B cell (primary cell): ENCODE results near the gene PABPC4L. TPM values are rescaled to one million over a fixed set of nuclear protein-coding genes. Genes with fewer than 3 reads are reported as not detected.

Experiments used
- ATAC-seq: fragments of 200-7000 bp; cut with Tn5 transposase; one replicate; pipeline ENCODE4 v1.10.0; 2021; ENCODE audit warnings: low read depth, mild to moderate bottlenecking, moderate number of reproducible peaks, moderate library complexity
- CTCF ChIA-PET: fragments of 350-600 bp; sonication (Branson Sonifier 250); formaldehyde crosslinking; loops from one replicate; lab custom pipeline; 2021; ENCODE audit warnings: antibody characterized with exemption, inconsistent platforms; lab: Charles Lee
- POLR2A ChIA-PET: fragments of 350-600 bp; sonication (Branson Sonifier 250); formaldehyde crosslinking; loops from one replicate; lab custom pipeline; 2021; ENCODE audit warnings: antibody characterized with exemption; lab: Charles Lee
- DNase-seq: peaks from one replicate; pipeline ENCODE4 v3.0.0; 2013
- H2AFZ ChIP-seq: 2 replicates; pipeline ENCODE4 v1.6.1; 2012; ENCODE audit warnings: mild to moderate bottlenecking, low read depth, low read length; ENCODE audit not compliant: insufficient read depth, poor library complexity, severe bottlenecking
- H3K27ac ChIP-seq, 2 donors: 1 replicate in 1 of 2; 2 replicates in 1 of 2; pipeline ENCODE4 v1.5.1; 2012 to 2013; ENCODE audit warnings: low read length in 2 of 2, mild to moderate bottlenecking in 2 of 2, moderate library complexity in 1 of 2
- H3K27me3 ChIP-seq, 4 experiments: fragments of 200-600 bp in 1 of 4; sonication (generic) in 1 of 4; replicated peaks in 1 of 4; 1 replicate in 2 of 4; 2 replicates in 2 of 4; pipeline versions ENCODE4 v1.6.1 to v1.7.0; 2013 to 2016; ENCODE audit warnings: low read length in 3 of 4, mild to moderate bottlenecking in 2 of 4, mixed read lengths in 1 of 4, moderate library complexity in 1 of 4; ENCODE audit not compliant: insufficient read depth in 4 of 4, control insufficient read depth in 3 of 4; ENCODE audit errors: control extremely low read depth in 1 of 4
- H3K36me3 ChIP-seq, 2 experiments: replicated peaks in 1 of 2; 1 replicate in 1 of 2; 2 replicates in 1 of 2; pipeline versions ENCODE4 v1.6.1 to v1.7.1; 2013; ENCODE audit warnings: low read length in 1 of 2; ENCODE audit not compliant: insufficient read depth in 2 of 2, control insufficient read depth in 1 of 2; ENCODE audit errors: control extremely low read depth in 1 of 2, extremely low read depth in 1 of 2
- H3K4me1 ChIP-seq, 2 donors: fragments of 200-600 bp in 1 of 2; sonication (generic) in 1 of 2; 1 replicate in 1 of 2; 2 replicates in 1 of 2; pipeline versions ENCODE4 v1.5.1 to v1.6.1; 2013 to 2017; ENCODE audit warnings: low read length in 2 of 2; ENCODE audit not compliant: control insufficient read depth in 2 of 2, insufficient read depth in 2 of 2
- H3K4me2 ChIP-seq: replicated peaks from 2 replicates; pipeline ENCODE3; 2012; ENCODE audit warnings: mild to moderate bottlenecking, low read depth, low read length; ENCODE audit not compliant: poor library complexity, severe bottlenecking
- H3K4me3 ChIP-seq, 5 experiments: fragments of 200-600 bp in 1 of 5; sonication (generic) in 1 of 5; 1 replicate in 3 of 5; 2 replicates in 2 of 5; pipeline versions ENCODE4 v1.5.1 to v1.7.0; 2011 to 2016; ENCODE audit warnings: low read length in 4 of 5, mild to moderate bottlenecking in 4 of 5, low read depth in 2 of 5, control low read depth in 1 of 5, moderate library complexity in 1 of 5; ENCODE audit not compliant: insufficient read depth in 1 of 5; ENCODE audit errors: control extremely low read depth in 1 of 5, extremely low read depth in 1 of 5
- H3K79me2 ChIP-seq: fragments of 200-600 bp; sonication (generic); one replicate; pipeline ENCODE4 v1.6.0; 2016; ENCODE audit warnings: low read length; ENCODE audit not compliant: control insufficient read depth, insufficient read depth
- H3K9ac ChIP-seq: fragments of 200-600 bp; sonication (generic); 2 replicates; pipeline ENCODE4 v1.6.1; 2017; ENCODE audit warnings: mild to moderate bottlenecking, low read length, moderate library complexity
- H3K9me3 ChIP-seq, 3 donors: one replicate each; pipeline versions ENCODE4 v1.6.1 to v1.7.1; 2013; ENCODE audit warnings: low read length in 2 of 3; ENCODE audit not compliant: control insufficient read depth in 2 of 3, insufficient read depth in 1 of 3; ENCODE audit errors: control extremely low read depth in 1 of 3
- H4K20me1 ChIP-seq: 2 replicates; pipeline ENCODE4 v1.6.0; 2012; ENCODE audit warnings: mild to moderate bottlenecking, low read length; ENCODE audit not compliant: insufficient read depth, control insufficient read depth, poor library complexity, severe bottlenecking
- H3K27ac Mint-ChIP-seq: one replicate; pipeline ENCODE4 v1.8.0; 2021; ENCODE audit warnings: mixed read lengths
- H3K27me3 Mint-ChIP-seq: one replicate; pipeline ENCODE4 v1.8.0; 2021; ENCODE audit warnings: mixed read lengths
- H3K4me1 Mint-ChIP-seq: one replicate; pipeline ENCODE4 v1.8.0; 2021; ENCODE audit warnings: mixed read lengths
- H3K4me3 Mint-ChIP-seq: one replicate; pipeline ENCODE4 v1.8.0; 2021; ENCODE audit warnings: mixed read lengths
- H3K9me3 Mint-ChIP-seq: one replicate; pipeline ENCODE4 v1.8.0; 2022; ENCODE audit warnings: mixed read lengths; ENCODE audit not compliant: insufficient read depth
- EZH2 ChIP-seq: IDR thresholded peaks from 2 replicates; pipeline ENCODE4 v1.6.1; 2012; ENCODE audit warnings: borderline replicate concordance, low read depth, mild to moderate bottlenecking, moderate library complexity, low read length; ENCODE audit not compliant: insufficient read depth, poor library complexity, severe bottlenecking
- intact Hi-C: fragments of 100-400 bp; cut with micrococcal nuclease; formaldehyde crosslinking; loops from one replicate; pipeline ENCODE4 v1.10.0; 2022
- polyA plus RNA-seq: library from polyadenylated mRNA; depleted of rRNA; stranded (reverse); fragments of >200 nt; gene quantifications from 2 replicates; pipeline ENCODE4 v1.2.3, GENCODE V29; 2012
- total RNA-seq, 2 donors: library from RNA; stranded (reverse); fragments of 120-200 nt in 1 of 2; gene quantifications; 1 replicate in 1 of 2; 2 replicates in 1 of 2; pipeline versions ENCODE4 v1.2.3 to v1.2.4, GENCODE V29; 2013 to 2022
- TF ChIP-seq, protein P1 (sequence below): fragments of 200-600 bp; IDR thresholded peaks from one replicate; pipeline ENCODE4 v1.8.0; 2022; ENCODE audit warnings: antibody characterized with exemption, mild to moderate bottlenecking

Gene PABPC4L
- total and polyA plus RNA-seq, 2 donors (not counting 1 experiment from before 2014, with no cell fraction given) = not detected

DNA sequence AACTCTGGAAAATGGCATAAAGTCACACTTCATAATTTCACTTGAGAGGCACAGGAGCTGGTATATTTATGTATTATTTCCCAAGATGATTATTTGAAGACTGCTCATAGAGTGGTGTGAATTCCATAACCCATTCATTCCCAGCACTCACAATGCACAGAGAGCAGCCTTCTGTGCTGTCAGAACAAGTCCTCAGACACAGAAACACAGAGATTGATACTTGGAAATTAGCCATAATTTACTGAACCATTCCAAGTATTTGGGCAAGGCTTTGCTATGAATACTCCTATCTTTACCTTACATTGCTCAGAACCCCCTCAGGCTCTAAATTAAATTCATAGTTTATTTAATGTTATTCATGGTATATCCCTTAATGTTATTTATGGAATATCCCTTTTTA is 53.6 kb downstream of the PABPC4L start:
- H3K36me3 ChIP-seq = no peaks in the 10 kb centered on the region
- H3K79me2 ChIP-seq = no peaks in the 10 kb centered on the region
- intact Hi-C loops = no loop called here
- Mint-ChIP-seq H3K4me3 (no peak overlapping the region), H3K4me1 (no peaks in the 10 kb centered on the region), H3K27me3 (no peaks in the 10 kb centered on the region), H3K27ac (no peak overlapping the region), H3K9me3 (peaks cover 3% of the 10 kb centered on the region)
- TF ChIP-seq, protein P1, sequence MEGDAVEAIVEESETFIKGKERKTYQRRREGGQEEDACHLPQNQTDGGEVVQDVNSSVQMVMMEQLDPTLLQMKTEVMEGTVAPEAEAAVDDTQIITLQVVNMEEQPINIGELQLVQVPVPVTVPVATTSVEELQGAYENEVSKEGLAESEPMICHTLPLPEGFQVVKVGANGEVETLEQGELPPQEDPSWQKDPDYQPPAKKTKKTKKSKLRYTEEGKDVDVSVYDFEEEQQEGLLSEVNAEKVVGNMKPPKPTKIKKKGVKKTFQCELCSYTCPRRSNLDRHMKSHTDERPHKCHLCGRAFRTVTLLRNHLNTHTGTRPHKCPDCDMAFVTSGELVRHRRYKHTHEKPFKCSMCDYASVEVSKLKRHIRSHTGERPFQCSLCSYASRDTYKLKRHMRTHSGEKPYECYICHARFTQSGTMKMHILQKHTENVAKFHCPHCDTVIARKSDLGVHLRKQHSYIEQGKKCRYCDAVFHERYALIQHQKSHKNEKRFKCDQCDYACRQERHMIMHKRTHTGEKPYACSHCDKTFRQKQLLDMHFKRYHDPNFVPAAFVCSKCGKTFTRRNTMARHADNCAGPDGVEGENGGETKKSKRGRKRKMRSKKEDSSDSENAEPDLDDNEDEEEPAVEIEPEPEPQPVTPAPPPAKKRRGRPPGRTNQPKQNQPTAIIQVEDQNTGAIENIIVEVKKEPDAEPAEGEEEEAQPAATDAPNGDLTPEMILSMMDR = no peak
- no peak for TF ChIP-seq EZH2
- H3K9me3 ChIP-seq = no peaks in the 10 kb centered on the region
- no peak overlapping the region for H3K4me3 ChIP-seq
- ChIA-PET CTCF (no interaction called here), POLR2A (no interaction called here)
- H4K20me1 ChIP-seq = no peaks in the 10 kb centered on the region
- H3K4me1 ChIP-seq = no peaks in the 10 kb centered on the region
- no peak overlapping the region for H3K9ac ChIP-seq
- no peak overlapping the region for H3K4me2 ChIP-seq
- DNase-seq (no peak), ATAC-seq (no peak)
- H3K27ac ChIP-seq = no peak overlapping the region
- H3K27me3 ChIP-seq = no peaks in the 10 kb centered on the region
- H2AFZ ChIP-seq = no peak overlapping the region
